GM12878 (cell line): Measurements from ENCODE around the gene ZNF804A.

Source experiments
- CBX3 ChIP-seq: fragments of 200-600 bp; sonication (generic); IDR thresholded peaks from 2 replicates; pipeline ENCODE4 v1.6.1; 2016; ENCODE audit warnings: low read depth, borderline replicate concordance
- CEBPB ChIP-seq, 2 experiments: fragments of 150-350 bp in 1 of 2; IDR thresholded peaks; 2 replicates each; pipeline ENCODE4 v1.6.1; 2012 to 2014; ENCODE audit warnings: low read depth in 2 of 2, low read length in 2 of 2, borderline replicate concordance in 1 of 2, inconsistent platforms in 1 of 2
- EZH2 ChIP-seq: IDR thresholded peaks from 2 replicates; pipeline ENCODE4 v1.6.1; 2012; ENCODE audit warnings: low read depth, mild to moderate bottlenecking, control low read depth, inconsistent platforms, low read length, borderline replicate concordance; ENCODE audit not compliant: control insufficient read depth
- MYC ChIP-seq: IDR thresholded peaks from 2 replicates; pipeline ENCODE4 v1.6.1; 2011; ENCODE audit warnings: mild to moderate bottlenecking, low read length, moderate library complexity, inconsistent platforms; ENCODE audit not compliant: insufficient read depth, insufficient replicate concordance, insufficient read length, severe bottlenecking
- POLR2A ChIP-seq: IDR thresholded peaks from 2 replicates; pipeline ENCODE4 v1.6.1; 2011; ENCODE audit warnings: low read depth, mild to moderate bottlenecking, low read length
- RFX5 ChIP-seq: IDR thresholded peaks from 2 replicates; pipeline ENCODE4 v1.6.1; 2011; ENCODE audit warnings: low read depth, low read length, improper control_type of control experiment
- SIX5 ChIP-seq: IDR thresholded peaks from 2 replicates; pipeline ENCODE4 v1.6.1; 2011; ENCODE audit warnings: mild to moderate bottlenecking, low read depth, low read length, moderate library complexity; ENCODE audit not compliant: severe bottlenecking
- SMC3 ChIP-seq: IDR thresholded peaks from 2 replicates; pipeline ENCODE4 v1.6.1; 2011; ENCODE audit warnings: low read length, improper control_type of control experiment, borderline replicate concordance
- SPI1 ChIP-seq: IDR thresholded peaks from 2 replicates; pipeline ENCODE4 v1.6.1; 2011; ENCODE audit warnings: low read depth, mild to moderate bottlenecking, low read length, moderate library complexity, borderline replicate concordance; ENCODE audit not compliant: insufficient read depth
- SRF ChIP-seq, 2 experiments: IDR thresholded peaks; 2 replicates each; pipeline ENCODE4 v1.6.1; 2011; ENCODE audit warnings: low read depth in 2 of 2, low read length in 2 of 2, mild to moderate bottlenecking in 1 of 2, moderate library complexity in 1 of 2
- TAF1 ChIP-seq: IDR thresholded peaks from 2 replicates; pipeline ENCODE4 v1.6.1; 2011; ENCODE audit warnings: mild to moderate bottlenecking, low read depth, low read length, borderline replicate concordance
- ZBED1 ChIP-seq: IDR thresholded peaks from 2 replicates; pipeline ENCODE4 v1.6.1; 2016; ENCODE audit warnings: borderline replicate concordance
- TF ChIP-seq, protein P1 (sequence below), 3 experiments: IDR thresholded peaks in 2 of 3; conservative IDR thresholded peaks in 1 of 3; 2 replicates each; pipeline ENCODE4 v1.5.1; 2011; ENCODE audit warnings: low read depth in 3 of 3, low read length in 3 of 3, mild to moderate bottlenecking in 3 of 3, control low read depth in 2 of 3, moderate library complexity in 2 of 3, inconsistent platforms in 1 of 3, mixed read lengths in 1 of 3; ENCODE audit not compliant: control insufficient read depth in 2 of 3, insufficient read depth in 1 of 3; ENCODE audit errors: extremely low read depth in 1 of 3
- TF ChIP-seq, protein P2 (sequence below): IDR thresholded peaks from 2 replicates; pipeline ENCODE4 v1.6.1; 2012; ENCODE audit warnings: low read depth, low read length, improper control_type of control experiment

- TF ChIP-seq, protein P1, sequence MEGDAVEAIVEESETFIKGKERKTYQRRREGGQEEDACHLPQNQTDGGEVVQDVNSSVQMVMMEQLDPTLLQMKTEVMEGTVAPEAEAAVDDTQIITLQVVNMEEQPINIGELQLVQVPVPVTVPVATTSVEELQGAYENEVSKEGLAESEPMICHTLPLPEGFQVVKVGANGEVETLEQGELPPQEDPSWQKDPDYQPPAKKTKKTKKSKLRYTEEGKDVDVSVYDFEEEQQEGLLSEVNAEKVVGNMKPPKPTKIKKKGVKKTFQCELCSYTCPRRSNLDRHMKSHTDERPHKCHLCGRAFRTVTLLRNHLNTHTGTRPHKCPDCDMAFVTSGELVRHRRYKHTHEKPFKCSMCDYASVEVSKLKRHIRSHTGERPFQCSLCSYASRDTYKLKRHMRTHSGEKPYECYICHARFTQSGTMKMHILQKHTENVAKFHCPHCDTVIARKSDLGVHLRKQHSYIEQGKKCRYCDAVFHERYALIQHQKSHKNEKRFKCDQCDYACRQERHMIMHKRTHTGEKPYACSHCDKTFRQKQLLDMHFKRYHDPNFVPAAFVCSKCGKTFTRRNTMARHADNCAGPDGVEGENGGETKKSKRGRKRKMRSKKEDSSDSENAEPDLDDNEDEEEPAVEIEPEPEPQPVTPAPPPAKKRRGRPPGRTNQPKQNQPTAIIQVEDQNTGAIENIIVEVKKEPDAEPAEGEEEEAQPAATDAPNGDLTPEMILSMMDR (IDR thresholded peaks at IDR 0.05 in 2 of 3, conservative IDR thresholded peaks at IDR 0.05 in 1 of 3; ENCODE audit: control insufficient read depth in 2 of 3, extremely low read depth in 1 of 3, insufficient read depth in 1 of 3, low read depth in 3 of 3, low read length in 3 of 3) = no peak
- TF ChIP-seq SPI1 (no peak), EZH2 (no peak), SRF (IDR thresholded peaks at IDR 0.05; ENCODE audit: low read depth in 2 of 2, low read length in 2 of 2) (no peak), MYC (no peak), CBX3 (no peak), SMC3 (no peak), POLR2A (no peak), CEBPB (IDR thresholded peaks at IDR 0.05; ENCODE audit: borderline replicate concordance in 1 of 2, low read depth in 2 of 2, low read length in 2 of 2) (no peak), SIX5 (no peak), ZBED1 (no peak), TAF1 (no peak), RFX5 (no peak)
- TF ChIP-seq, protein P2, sequence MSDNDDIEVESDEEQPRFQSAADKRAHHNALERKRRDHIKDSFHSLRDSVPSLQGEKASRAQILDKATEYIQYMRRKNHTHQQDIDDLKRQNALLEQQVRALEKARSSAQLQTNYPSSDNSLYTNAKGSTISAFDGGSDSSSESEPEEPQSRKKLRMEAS = no peak
Measured at GRCh38 chr2:184646177-184646576, 47.8 kb downstream of the ZNF804A start.
